HG02885 (cell line): ENCODE data around the gene CARD18.
"Not testable (repeated sequence)": the region's sequence is repeated elsewhere in the genome, so short reads cannot be mapped to it uniquely, and the experiment has no call there.

ENCODE experiments used
- ATAC-seq: cut with Tn5 transposase; IDR thresholded peaks from one replicate; pipeline ENCODE4 v1.9.1; 2021; ENCODE audit warnings: mild to moderate bottlenecking; ENCODE audit not compliant: unreplicated experiment, poor library complexity

The CARD18 gene

GRCh38 chr11:105137286-105137685, 2.3 kb downstream of the CARD18 start:
- ATAC-seq: no peak

- no peak for ATAC-seq
Observed at GRCh38 chr11:105135883-105136282, 3.7 kb downstream of the CARD18 start.

- ATAC-seq: no peak
Observed at GRCh38 chr11:105132716-105133511, 6.7 kb downstream of the CARD18 start.

- ATAC-seq: no peak
Observed at GRCh38 chr11:105130189-105130813, 9.3 kb downstream of the CARD18 start.

GRCh38 chr11:105124756-105125155, 14.8 kb downstream of the CARD18 start:
- ATAC-seq: no peak

GRCh38 chr11:105111145-105111944, 28.2 kb downstream of the CARD18 start:
- ATAC-seq: no peak

- no peak for ATAC-seq
Observed at GRCh38 chr11:105110688-105111030, 28.9 kb downstream of the CARD18 start.

- ATAC-seq: no peak
Observed at GRCh38 chr11:105109855-105110687, 29.5 kb downstream of the CARD18 start.

- no peak for ATAC-seq
Observed at GRCh38 chr11:105109321-105109720, 30.2 kb downstream of the CARD18 start.

GRCh38 chr11:105108247-105108646, 31.3 kb downstream of the CARD18 start:
- no peak for ATAC-seq

- ATAC-seq: not testable (repeated sequence)
Observed at GRCh38 chr11:105107226-105107825, 32.2 kb downstream of the CARD18 start.

GRCh38 chr11:105106140-105106539, 33.4 kb downstream of the CARD18 start:
- ATAC-seq: no peak

GRCh38 chr11:105104292-105104691, 35.3 kb downstream of the CARD18 start:
- no peak for ATAC-seq

- no peak for ATAC-seq
Observed at GRCh38 chr11:105103336-105103735, 36.2 kb downstream of the CARD18 start.

- ATAC-seq: not testable (repeated sequence)
Observed at GRCh38 chr11:105102079-105102581, 37.4 kb downstream of the CARD18 start.

- peak; percentile 57 for ATAC-seq
Observed at GRCh38 chr11:105100981-105101630, 38.5 kb downstream of the CARD18 start.

- ATAC-seq: no peak
Observed at GRCh38 chr11:105100206-105100605, 39.4 kb downstream of the CARD18 start.

GRCh38 chr11:105099594-105099993, 40.0 kb downstream of the CARD18 start:
- not testable (repeated sequence) for ATAC-seq
